ENCODE results near the gene STON2. TPM values are rescaled to one million over a fixed set of nuclear protein-coding genes. Genes with fewer than 3 reads are reported as not detected.
"Not testable (repeated sequence)": the region's sequence is repeated elsewhere in the genome, so short reads cannot be mapped to it uniquely, and the experiment has no call there.

STON2 gene
- polyA plus RNA-seq, 1 experiment: not detected

DNA sequence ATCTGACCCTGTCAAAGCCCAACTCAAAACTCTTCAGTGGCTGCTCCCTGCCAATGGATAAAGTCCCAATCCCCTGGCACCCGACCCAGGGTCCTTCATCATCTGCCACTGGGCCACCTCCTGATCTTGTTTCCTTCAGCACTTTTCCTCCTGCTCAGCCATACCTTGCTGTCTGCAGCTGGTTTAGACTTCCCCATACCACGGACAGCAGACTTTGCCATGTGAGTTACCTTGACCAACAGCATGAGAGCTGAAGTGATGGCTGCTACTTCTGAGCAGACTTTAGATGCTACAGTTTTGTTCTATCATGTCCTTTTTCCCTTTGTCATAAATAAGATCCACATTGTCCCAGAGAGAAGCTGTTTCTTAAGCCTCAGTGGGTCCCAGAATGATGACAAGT is 33.3 kb upstream of the STON2 start:
- POLR2A ChIA-PET: no interaction called here
- H3K9me3 ChIP-seq (ENCODE audit: control insufficient read depth, insufficient read depth, low read length): no peaks in the 10 kb centered on the region; the same call in 1 of the 2 replicates
- H3K27me3 ChIP-seq (ENCODE audit: control insufficient read depth, insufficient read depth, low read length): peaks cover 43% of the 10 kb centered on the region
- no peak overlapping the region for H3K4me3 ChIP-seq (ENCODE audit: low read depth, low read length)
- CTCF ChIA-PET: no interaction called here
- DNase-seq (ENCODE audit: low read depth, low spot score): no peak
- TF ChIP-seq, protein P1, sequence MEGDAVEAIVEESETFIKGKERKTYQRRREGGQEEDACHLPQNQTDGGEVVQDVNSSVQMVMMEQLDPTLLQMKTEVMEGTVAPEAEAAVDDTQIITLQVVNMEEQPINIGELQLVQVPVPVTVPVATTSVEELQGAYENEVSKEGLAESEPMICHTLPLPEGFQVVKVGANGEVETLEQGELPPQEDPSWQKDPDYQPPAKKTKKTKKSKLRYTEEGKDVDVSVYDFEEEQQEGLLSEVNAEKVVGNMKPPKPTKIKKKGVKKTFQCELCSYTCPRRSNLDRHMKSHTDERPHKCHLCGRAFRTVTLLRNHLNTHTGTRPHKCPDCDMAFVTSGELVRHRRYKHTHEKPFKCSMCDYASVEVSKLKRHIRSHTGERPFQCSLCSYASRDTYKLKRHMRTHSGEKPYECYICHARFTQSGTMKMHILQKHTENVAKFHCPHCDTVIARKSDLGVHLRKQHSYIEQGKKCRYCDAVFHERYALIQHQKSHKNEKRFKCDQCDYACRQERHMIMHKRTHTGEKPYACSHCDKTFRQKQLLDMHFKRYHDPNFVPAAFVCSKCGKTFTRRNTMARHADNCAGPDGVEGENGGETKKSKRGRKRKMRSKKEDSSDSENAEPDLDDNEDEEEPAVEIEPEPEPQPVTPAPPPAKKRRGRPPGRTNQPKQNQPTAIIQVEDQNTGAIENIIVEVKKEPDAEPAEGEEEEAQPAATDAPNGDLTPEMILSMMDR (IDR thresholded peaks at IDR 0.05; ENCODE audit: low read depth, low read length): no peak
- H3K27ac ChIP-seq (ENCODE audit: low read depth, low read length): no peak overlapping the region

DNA sequence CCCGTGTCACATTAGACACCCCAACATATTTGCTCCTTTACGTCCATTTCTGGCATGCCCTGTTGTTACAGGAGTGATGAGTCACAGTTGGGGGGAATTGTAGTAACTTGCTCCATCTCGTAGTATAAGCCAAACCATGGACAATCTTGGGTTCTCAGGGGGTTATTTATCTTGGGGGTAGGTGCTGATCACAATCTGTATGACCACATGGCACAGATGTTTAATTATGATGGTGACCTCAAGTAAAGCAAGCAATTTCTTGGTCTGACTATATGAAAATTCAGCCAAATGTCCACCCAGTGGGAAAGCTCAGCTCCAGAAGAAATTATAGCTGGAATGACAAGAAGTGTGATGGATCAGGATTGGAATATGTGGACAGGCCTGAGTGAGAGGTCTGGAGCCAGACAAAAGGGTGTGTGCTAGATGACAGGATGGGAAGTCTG is 32.1 kb upstream of the STON2 start:
- TF ChIP-seq, protein P1 (IDR thresholded peaks at IDR 0.05; ENCODE audit: low read depth, low read length): no peak
- CTCF ChIA-PET: no interaction called here
- H3K9me3 ChIP-seq (ENCODE audit: control insufficient read depth, insufficient read depth, low read length): no peaks in the 10 kb centered on the region; the same call in 1 of the 2 replicates
- DNase-seq (ENCODE audit: low read depth, low spot score): no peak
- H3K27me3 ChIP-seq (ENCODE audit: control insufficient read depth, insufficient read depth, low read length): peaks cover 38% of the 10 kb centered on the region
- H3K27ac ChIP-seq (ENCODE audit: low read depth, low read length): no peak overlapping the region
- POLR2A ChIA-PET: no interaction called here
- H3K4me3 ChIP-seq (ENCODE audit: low read depth, low read length): no peak overlapping the region

DNA sequence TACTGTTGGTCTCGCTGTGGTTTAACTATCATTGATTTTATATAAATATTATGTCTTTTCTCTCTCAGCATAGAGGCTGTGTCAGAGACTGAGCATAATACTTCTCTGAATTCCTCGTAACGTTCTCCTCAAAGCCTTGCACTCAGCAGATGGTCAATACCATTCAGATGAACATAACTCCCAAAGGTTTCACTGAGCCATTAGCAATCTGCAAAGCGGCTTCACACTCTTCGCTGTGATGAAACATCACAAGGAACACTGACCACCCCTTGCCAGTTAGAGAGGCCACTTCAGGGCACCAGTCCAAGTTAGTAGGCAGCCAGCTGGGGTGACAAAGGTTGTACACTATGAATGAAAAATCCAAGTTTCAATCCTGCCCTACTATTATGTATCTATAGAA is 30.1 kb upstream of the STON2 start:
- TF ChIP-seq, protein P1 (IDR thresholded peaks at IDR 0.05; ENCODE audit: low read depth, low read length): no peak
- POLR2A ChIA-PET: no interaction called here
- Histone ChIP-seq H3K27ac (ENCODE audit: low read depth, low read length) (no peak overlapping the region), H3K4me3 (ENCODE audit: low read depth, low read length) (no peak overlapping the region), H3K27me3 (ENCODE audit: control insufficient read depth, insufficient read depth, low read length) (peaks cover 22% of the 10 kb centered on the region), H3K9me3 (ENCODE audit: control insufficient read depth, insufficient read depth, low read length) (no peaks in the 10 kb centered on the region)
- CTCF ChIA-PET: interaction anchor here (1.2 kb wide), 1 partner anchor 23 kb away, joined by 3 read pairs; no protein-coding TSS in a partner anchor
- no peak for DNase-seq (ENCODE audit: low read depth, low spot score)

DNA sequence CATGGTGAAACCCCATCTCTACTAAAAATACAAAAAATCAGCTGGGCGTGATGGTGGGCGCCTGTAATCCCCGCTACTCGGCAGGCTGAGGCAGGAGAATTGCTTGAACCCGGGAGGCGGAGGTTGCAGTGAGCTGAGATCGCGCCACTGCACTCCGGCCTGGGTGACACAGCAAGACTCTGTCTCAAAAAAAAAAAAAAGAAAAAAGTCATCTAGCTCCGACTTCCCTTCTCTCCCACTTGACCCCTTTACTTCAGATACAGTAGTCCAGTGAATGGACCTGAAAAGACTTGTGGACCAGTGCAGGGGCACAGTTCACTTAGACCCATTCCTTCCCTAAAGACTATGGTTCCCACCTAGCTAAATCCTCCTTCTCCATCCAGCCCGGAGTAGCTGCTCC is 29.6 kb upstream of the STON2 start:
- peaks cover 17% of the 10 kb centered on the region for H3K27me3 ChIP-seq (ENCODE audit: control insufficient read depth, insufficient read depth, low read length)
- H3K27ac ChIP-seq (ENCODE audit: low read depth, low read length); POLR2A ChIA-PET; H3K4me3 ChIP-seq (ENCODE audit: low read depth, low read length); DNase-seq (ENCODE audit: low read depth, low spot score); H3K9me3 ChIP-seq (ENCODE audit: control insufficient read depth, insufficient read depth, low read length); CTCF ChIA-PET: not testable (repeated sequence)

DNA sequence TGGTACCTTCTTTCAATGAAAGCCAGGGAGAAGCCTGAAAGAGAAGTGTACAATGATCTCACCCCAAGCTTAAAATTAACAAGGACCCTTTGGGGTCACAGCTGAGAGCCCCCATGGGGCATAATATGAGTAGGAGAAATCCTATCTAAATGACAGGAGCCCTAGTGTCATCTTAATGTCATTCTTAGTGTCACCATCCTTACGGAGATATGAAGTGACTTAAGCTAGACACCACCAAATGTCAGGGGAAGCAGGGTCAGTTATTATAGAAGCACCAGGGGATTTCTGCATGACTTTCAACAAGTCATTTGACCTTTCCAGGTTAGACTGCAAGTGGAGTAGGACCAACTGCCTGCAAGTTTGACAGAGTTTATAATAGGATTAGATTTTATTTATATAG is 28.9 kb upstream of the STON2 start:
- H3K27ac ChIP-seq (ENCODE audit: low read depth, low read length): no peak overlapping the region
- no peaks in the 10 kb centered on the region for H3K9me3 ChIP-seq (ENCODE audit: control insufficient read depth, insufficient read depth, low read length)
- DNase-seq (ENCODE audit: low read depth, low spot score): no peak
- H3K4me3 ChIP-seq (ENCODE audit: low read depth, low read length): no peak overlapping the region
- ChIA-PET CTCF (no interaction called here), POLR2A (no interaction called here)
- TF ChIP-seq, protein P1 (IDR thresholded peaks at IDR 0.05; ENCODE audit: low read depth, low read length): no peak
- peaks cover 11% of the 10 kb centered on the region for H3K27me3 ChIP-seq (ENCODE audit: control insufficient read depth, insufficient read depth, low read length)

Data from AG04450 (cell line).